ENCODE measurements around the gene TARM1. TPM values are rescaled to one million over a fixed set of nuclear protein-coding genes. Genes with fewer than 3 reads are reported as not detected.
A peak's percentile ranks its signal among the peaks of the same experiment; 100 is the strongest.

TARM1 gene
- total and polyA plus RNA-seq, 2 of the 8 experiments (the other 6 are each of a cell fraction or from before 2014, with no cell fraction given), result not detected

GRCh38 chr19:54030895-54031586 is 50.1 kb downstream of the TARM1 start:
- H2BK120ac ChIP-seq (replicated peaks; ENCODE audit: low read depth, low read length), result peak overlapping the region; percentile 88
- no peaks in the 10 kb centered on the region for H3K36me3 ChIP-seq (ENCODE audit: control insufficient read depth in 2 of 4, insufficient read depth in 4 of 4, low read length in 3 of 4)
- H3K79me1 ChIP-seq (ENCODE audit: low read depth, low read length), result no peaks in the 10 kb centered on the region
- no peak overlapping the region for H3K18ac ChIP-seq (ENCODE audit: extremely low read depth, low read length)
- no peak overlapping the region for H3K56ac ChIP-seq (replicated peaks; ENCODE audit: insufficient read length, low read depth, low read length)
- POLR2A ChIA-PET (ENCODE audit: partially characterized antibody), result interaction anchor here (0.7 to 1.0 kb wide), 4 partner anchors 12 to 248 kb away, joined by 3 to 4 read pairs (median 4); no protein-coding TSS in a partner anchor
- peak overlapping the region; percentile 55 for H2BK12ac ChIP-seq (ENCODE audit: low read depth, low read length)
- no peak overlapping the region for H3K27ac ChIP-seq (ENCODE audit: low read depth, low read length)
- H2AFZ ChIP-seq (ENCODE audit: low read length), result no peak overlapping the region
- TF ChIP-seq TAF7 (optimal IDR thresholded peaks at IDR 0.05; ENCODE audit: borderline replicate concordance, low read depth, low read length), result no peak
- no peak for TF ChIP-seq TBP (IDR thresholded peaks at IDR 0.05; ENCODE audit: low read depth, low read length)
- no peak for TF ChIP-seq SIX5 (IDR thresholded peaks at IDR 0.05; ENCODE audit: low read depth, low read length)
- TF ChIP-seq EP300 (IDR thresholded peaks at IDR 0.05; ENCODE audit: borderline replicate concordance in 1 of 2, low read depth in 2 of 2, low read length in 2 of 2), result no peak
- peak; percentile 24 to 58 (median 44) for TF ChIP-seq CTCF (IDR thresholded peaks at IDR 0.05; ENCODE audit: control extremely low read depth in 1 of 3, insufficient read depth in 1 of 3, low read depth in 1 of 3, low read length in 3 of 3)
- TF ChIP-seq RAD21 (IDR thresholded peaks at IDR 0.05 in 1 of 2, conservative IDR thresholded peaks at IDR 0.05 in 1 of 2; ENCODE audit: low read depth in 2 of 2, low read length in 2 of 2), result peak; percentile 33 to 50
- no peaks in the 10 kb centered on the region for H3K27me3 ChIP-seq (replicated peaks in 1 of 4; ENCODE audit: control insufficient read depth in 3 of 4, extremely low read depth in 1 of 4, insufficient read depth in 3 of 4, low read length in 3 of 4)
- H3K23me2 ChIP-seq (ENCODE audit: low read depth, low read length), result no peaks in the 10 kb centered on the region
- no peak overlapping the region for H3K4me2 ChIP-seq (ENCODE audit: insufficient read depth in 1 of 2, low read depth in 2 of 2, low read length in 2 of 2)
- no peak overlapping the region for H2BK15ac ChIP-seq (ENCODE audit: low read length)
- H4K91ac ChIP-seq (replicated peaks; ENCODE audit: insufficient read length, low read length), result peak overlapping the region; percentile 93
- no peaks in the 10 kb centered on the region for H3K79me2 ChIP-seq (ENCODE audit: control insufficient read depth in 1 of 2, insufficient read depth in 2 of 2, low read length in 2 of 2)
- H4K8ac ChIP-seq (ENCODE audit: extremely low read depth, insufficient read depth, low read length), result no peak overlapping the region
- H3K9me3 ChIP-seq (ENCODE audit: insufficient read depth in 2 of 2, low read depth in 1 of 2, low read length in 1 of 2), result no peaks in the 10 kb centered on the region
- peak; percentile 66 for FAIRE-seq
- CTCF ChIA-PET (ENCODE audit: partially characterized antibody), result interaction anchor here (0.6 to 6.2 kb wide), 20 partner anchors 9 to 259 kb away, joined by 3 to 36 read pairs (median 4); partner anchors contain the start of gene VSTM1
- 0 out of 2 replicates have a peak overlapping the region, but pooled peaks have one; percentile 10 for H2BK20ac ChIP-seq (ENCODE audit: low read length)
- H3K23ac ChIP-seq (ENCODE audit: insufficient read length), result no peak overlapping the region
- WGBS, 2 experiments (ENCODE audit: extremely low coverage in 1 of 2, insufficient coverage in 1 of 2, insufficient read length in 1 of 2, insufficient replicate concordance in 2 of 2, low coverage in 1 of 2, low lambda C conversion rate in 2 of 2, missing lambda C conversion rate in 1 of 2), result 69% methylated on average over 13 of the region's 13 CpGs; no CpG with 5 or more reads in 1 of the 2 experiments
- peak overlapping the region in 1 of 4 experiments; percentile 10; a peak in 1 of 7 replicates for H3K9ac ChIP-seq (replicated peaks in 1 of 4; ENCODE audit: extremely low read depth in 1 of 4, low read depth in 3 of 4, low read length in 3 of 4)
- peaks cover 2 to 9% (median 5%) of the 10 kb centered on the region in 4 experiments; a peak in 6 of 7 replicates for H3K4me1 ChIP-seq (replicated peaks in 1 of 4; ENCODE audit: control insufficient read depth in 3 of 4, insufficient read depth in 4 of 4, low read length in 3 of 4)
- peak overlapping the region; percentile 94 for H3K4ac ChIP-seq (replicated peaks; ENCODE audit: insufficient read length, low read depth, low read length)
- H2AK5ac ChIP-seq (ENCODE audit: low read depth, low read length), result 0 out of 2 replicates have a peak overlapping the region, but pooled peaks have one; percentile 3
- no peak overlapping the region for H3K4me3 ChIP-seq (ENCODE audit: extremely low read depth in 1 of 4, insufficient read depth in 2 of 4, low read depth in 3 of 4, low read length in 4 of 4)
- H2BK5ac ChIP-seq (ENCODE audit: low read depth, low read length), result peak overlapping the region; percentile 60; the same call in 1 of the 2 replicates
- DNase-seq (ENCODE audit: low read depth in 1 of 2, low spot score in 2 of 2), result no peak
- H4K5ac ChIP-seq (ENCODE audit: insufficient read length, low read depth, low read length), result no peak overlapping the region
- no peak overlapping the region for H3K14ac ChIP-seq (ENCODE audit: insufficient read length)
- H4K20me1 ChIP-seq (replicated peaks in 1 of 2; ENCODE audit: control insufficient read depth in 1 of 2, insufficient read depth in 2 of 2, low read length in 2 of 2), result no peaks in the 10 kb centered on the region
